ENCODE results near the gene MYLK3.
"Not testable (repeated sequence)": the region's sequence is repeated elsewhere in the genome, so short reads cannot be mapped to it uniquely, and the experiment has no call there.

MYLK3 gene

DNA sequence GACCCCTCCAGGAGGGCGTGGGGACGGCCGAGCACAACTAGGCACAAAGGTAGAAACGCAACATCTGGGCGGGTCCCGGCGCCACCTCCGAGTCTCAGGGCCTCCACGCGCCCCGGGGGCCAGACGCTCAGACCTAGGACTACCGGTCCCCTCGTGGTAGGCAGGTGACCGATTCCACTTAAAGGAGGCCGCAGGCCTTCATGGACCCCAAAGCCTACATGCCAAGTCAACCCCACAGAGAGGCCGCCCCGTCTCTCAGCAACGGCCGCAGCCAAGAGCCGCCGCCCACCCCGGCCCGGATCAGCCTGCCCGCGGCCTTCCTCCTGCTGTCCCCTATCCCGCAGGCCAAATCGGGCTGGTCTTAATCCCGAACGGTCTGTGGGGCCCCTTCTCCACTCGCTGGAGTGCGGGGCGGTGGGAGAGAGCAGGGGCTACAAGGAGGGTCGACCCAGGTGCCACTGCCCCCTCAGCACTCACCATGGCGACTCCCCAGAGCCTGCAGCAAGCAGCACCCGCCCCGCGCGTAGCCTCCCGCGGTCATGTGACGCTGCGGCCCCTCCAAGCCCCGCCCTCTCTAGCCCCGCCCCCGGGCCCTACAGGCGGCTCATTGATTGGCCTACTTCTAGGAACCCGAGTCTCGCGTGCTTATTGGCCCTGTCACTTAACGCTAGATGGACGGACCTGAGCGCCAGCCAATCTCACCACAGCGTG is 59.3 kb downstream of the MYLK3 start, which contains the start of gene VPS35:
Gene VPS35 (minus strand): TSS at position 525 of the 711 bp plus-strand sequence. CDS start 45 bp downstream, at position 480.
- DNase-seq: peak; percentile 92 to 93

DNA sequence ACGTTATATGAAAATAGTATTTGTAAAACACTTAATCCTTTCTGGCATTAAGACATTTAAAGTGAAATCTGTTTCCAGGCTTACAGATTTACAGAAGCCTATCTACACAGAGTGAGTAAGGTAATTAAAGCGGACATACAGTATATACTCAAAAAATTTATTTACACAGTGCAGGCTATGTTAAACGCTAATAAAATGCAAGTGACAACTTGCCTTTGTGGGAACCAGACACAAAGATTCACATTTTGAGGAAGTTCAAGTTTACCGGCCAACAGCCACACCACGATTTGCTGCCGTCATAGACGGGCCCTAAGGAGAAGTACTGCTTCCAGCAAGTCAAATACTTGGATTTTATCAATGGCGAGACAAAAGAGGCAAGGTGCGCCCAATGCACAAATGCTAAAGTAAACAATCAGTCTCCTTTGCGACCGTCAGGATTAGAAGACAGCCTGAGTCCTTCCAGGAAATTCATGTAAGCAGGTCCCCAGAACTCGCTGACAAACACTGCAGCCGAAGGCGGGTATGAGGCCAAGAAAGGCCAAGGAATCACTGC is 60.0 kb downstream of the MYLK3 start:
- DNase-seq: no peak

DNA sequence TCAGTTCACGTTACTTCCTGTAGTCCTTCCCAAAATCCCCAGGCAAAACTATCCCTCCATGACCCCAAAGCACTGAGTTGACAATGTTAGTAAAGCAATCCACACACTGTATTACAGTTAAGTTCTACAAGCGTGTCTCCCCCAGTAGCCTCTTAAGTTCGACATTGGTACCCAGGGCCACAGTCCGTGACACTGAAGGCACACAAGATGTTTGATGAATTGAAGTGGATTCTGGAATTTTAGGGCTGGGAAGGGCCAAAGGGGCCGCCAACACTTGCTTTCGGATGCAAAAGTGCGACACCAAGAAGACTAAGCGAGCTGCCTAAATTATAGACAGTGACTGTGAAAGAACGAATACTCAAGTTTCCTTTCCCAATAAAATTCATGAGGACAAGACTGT is 60.7 kb downstream of the MYLK3 start:
- DNase-seq: no peak

DNA sequence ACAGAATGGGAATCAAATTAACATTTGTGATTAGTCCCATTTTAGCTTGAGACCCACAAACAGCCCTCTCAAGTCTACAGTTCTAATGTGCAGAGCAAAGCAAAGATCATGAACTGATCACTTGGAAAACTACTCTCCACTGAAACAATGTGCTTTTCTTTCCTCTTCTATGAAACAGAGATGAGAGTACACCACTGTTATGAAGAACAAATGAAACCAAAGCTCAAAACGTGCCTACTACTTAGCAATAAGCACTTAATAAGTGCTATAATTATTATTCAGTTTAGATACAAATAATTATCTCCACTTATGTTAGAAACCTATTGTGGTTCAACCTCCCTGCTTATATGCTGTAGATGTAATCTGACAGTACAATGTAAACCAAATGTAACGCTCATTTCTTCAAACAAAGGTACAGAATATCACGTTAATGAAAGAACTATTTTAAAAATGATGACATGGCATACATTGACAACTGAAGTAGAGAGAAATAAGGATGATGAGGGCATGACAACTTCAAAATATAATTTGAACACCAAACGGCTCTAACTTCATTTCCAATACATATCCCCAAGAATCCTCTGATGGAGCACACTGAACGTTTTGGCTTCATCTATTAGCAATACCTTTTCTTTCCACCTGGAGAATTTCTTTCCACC is 61.2 kb downstream of the MYLK3 start:
- no peak for DNase-seq

DNA sequence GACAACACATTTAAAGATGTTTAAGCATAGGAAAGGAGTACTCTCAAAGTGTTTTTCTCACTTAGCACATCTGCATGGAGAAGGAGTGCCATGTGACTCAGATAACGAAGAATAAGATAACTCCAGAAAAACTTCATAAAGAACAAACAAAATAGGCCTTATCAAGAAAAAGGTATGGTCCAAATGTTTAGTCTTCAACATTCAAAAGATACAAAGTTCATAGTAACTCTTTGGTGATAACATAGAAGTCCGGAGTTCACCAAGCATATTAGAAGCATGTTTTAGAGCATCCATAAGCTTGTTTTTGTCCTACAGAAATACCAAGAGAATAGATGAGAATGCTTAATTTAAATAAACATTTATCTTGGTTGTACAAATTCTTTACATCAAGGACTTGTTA is 66.3 kb downstream of the MYLK3 start:
- DNase-seq: not testable (repeated sequence)

DNA sequence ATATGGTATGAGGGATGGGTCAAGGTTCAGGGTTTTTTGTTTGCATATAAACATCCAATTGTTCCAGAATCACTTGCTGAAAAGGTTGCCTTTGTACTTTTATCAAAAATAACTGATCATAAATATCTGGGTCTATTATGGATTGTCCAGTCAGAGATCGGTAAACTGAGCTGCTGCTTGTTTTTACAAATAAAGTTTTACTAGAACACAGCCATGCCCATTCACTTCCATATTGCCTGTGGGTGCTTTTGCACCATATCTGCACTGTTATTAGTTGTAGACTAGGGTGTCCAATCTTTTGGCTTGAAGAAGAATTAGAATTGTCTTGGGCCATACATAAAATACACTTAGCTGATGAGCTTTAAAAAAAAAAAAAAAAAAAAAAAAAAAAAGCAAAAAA is 70.2 kb downstream of the MYLK3 start:
- DNase-seq: not testable (repeated sequence)

DNA sequence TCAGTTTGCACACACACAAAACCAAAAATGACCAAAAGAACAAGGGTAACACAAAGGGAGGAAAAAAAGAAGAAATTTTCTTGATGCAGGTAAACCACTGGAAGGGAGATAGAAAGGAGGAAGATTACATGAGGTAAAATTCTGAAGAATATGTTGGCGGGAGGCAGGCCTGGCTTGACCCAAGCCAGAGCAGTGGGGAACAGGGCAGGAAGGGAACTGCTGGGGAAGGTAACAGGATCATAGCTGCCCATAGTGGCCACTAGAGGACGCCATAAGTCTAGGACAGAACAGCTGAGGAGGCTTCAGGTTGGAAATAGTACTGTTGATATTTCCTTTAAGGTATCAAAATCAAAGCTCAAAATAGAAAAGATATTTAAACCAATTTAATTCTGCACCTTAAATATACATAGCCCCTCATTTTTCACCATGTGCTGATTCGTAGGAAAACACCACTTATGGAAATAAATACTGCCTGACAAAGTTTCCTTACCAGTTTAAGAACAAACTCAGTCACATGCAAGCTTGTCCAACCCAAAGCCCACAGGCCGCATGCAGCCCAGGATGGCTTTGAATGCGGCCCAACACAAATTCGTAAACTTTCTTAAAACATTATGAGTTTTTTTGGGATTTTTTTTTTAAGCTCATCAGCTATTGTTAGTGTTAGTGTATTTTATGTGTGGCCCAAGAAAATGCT is 74.7 kb downstream of the MYLK3 start:
- DNase-seq: no peak

DNA sequence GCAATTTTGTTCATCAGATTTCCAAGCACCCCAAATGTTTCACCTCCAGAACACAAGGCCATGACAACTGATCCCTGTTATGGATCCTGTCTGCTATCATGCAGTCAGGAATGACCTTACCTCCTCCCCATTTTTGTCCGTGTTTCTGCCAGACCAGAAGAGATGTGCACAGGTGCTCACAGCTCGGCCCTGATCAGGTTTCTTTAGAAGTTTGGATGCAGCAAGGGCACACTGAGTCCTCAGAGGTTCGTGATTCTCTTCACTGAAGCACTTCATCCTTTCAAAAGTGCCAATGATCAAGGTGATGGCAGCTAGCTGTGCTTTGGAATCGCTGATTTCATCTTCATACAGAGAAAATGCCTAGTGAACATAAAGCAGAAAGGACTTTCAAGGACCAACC is 86.0 kb downstream of the MYLK3 start:
- no peak for DNase-seq

DNA sequence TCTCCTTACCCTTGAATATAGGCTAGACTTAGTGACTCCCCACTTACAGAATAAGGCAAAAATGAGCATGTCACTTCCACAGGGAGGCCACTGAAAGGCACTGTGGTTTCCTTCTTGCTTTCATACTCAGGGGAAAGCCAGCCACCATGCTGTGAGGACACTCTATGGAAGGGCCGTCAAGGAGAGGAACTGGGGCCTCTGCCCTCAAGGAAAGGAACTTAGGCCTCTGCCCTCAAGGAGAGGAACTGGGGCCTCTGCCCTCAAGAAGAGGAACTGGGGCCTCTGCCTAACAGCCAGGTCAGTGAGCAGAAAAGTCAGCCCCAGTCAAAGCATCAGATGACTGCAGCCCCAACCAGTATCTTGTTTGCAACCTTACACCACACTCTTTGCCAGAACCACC is 89.2 kb downstream of the MYLK3 start:
- no peak for DNase-seq
